ENCODE measurements around the gene ZWILCH. TPM values are rescaled to one million over a fixed set of nuclear protein-coding genes. Genes with fewer than 3 reads are reported as not detected.

ZWILCH gene
- total RNA-seq, 1 donor from 2014 or later, result 13.8 TPM

GRCh38 chr15:66573719-66574595 is 68.8 kb downstream of the ZWILCH start:
- H3K27me3 Mint-ChIP-seq (ENCODE audit: unreplicated experiment), result no peaks in the 10 kb centered on the region

GRCh38 chr15:66574596-66574950 is 69.4 kb downstream of the ZWILCH start:
- TF ChIP-seq CTCF (IDR thresholded peaks at IDR 0.05), result no peak
- no peaks in the 10 kb centered on the region for H3K36me3 Mint-ChIP-seq (ENCODE audit: unreplicated experiment)
- no peaks in the 10 kb centered on the region for H3K27me3 Mint-ChIP-seq (ENCODE audit: unreplicated experiment)
- H3K27ac Mint-ChIP-seq (ENCODE audit: unreplicated experiment), result no peak overlapping the region
- DNase-seq (ENCODE audit: extremely low spot score, unreplicated experiment), result no peak
- H3K4me3 Mint-ChIP-seq (ENCODE audit: unreplicated experiment), result no peak overlapping the region
- H3K9me3 Mint-ChIP-seq (ENCODE audit: unreplicated experiment), result no peaks in the 10 kb centered on the region
- H3K4me1 Mint-ChIP-seq (ENCODE audit: unreplicated experiment), result no peaks in the 10 kb centered on the region

More at GRCh38 chr15:66573719-66574595, 68.8 kb downstream of the ZWILCH start:
- no peak for TF ChIP-seq CTCF (IDR thresholded peaks at IDR 0.05)
- Mint-ChIP-seq H3K4me3 (ENCODE audit: unreplicated experiment) (no peak overlapping the region), H3K36me3 (ENCODE audit: unreplicated experiment) (no peaks in the 10 kb centered on the region), H3K4me1 (ENCODE audit: unreplicated experiment) (no peaks in the 10 kb centered on the region), H3K27ac (ENCODE audit: unreplicated experiment) (no peak overlapping the region), H3K9me3 (ENCODE audit: unreplicated experiment) (no peaks in the 10 kb centered on the region)
- DNase-seq (ENCODE audit: extremely low spot score, unreplicated experiment), result no peak

GRCh38 chr15:66578286-66578875 is 73.3 kb downstream of the ZWILCH start:
- Mint-ChIP-seq H3K36me3 (ENCODE audit: unreplicated experiment) (no peaks in the 10 kb centered on the region), H3K9me3 (ENCODE audit: unreplicated experiment) (no peaks in the 10 kb centered on the region), H3K4me1 (ENCODE audit: unreplicated experiment) (peaks cover 17% of the 10 kb centered on the region), H3K27ac (ENCODE audit: unreplicated experiment) (no peak overlapping the region), H3K27me3 (ENCODE audit: unreplicated experiment) (no peaks in the 10 kb centered on the region), H3K4me3 (ENCODE audit: unreplicated experiment) (no peak overlapping the region)
- no peak for DNase-seq (ENCODE audit: extremely low spot score, unreplicated experiment)
- TF ChIP-seq CTCF (IDR thresholded peaks at IDR 0.05), result no peak

- Mint-ChIP-seq H3K27me3 (ENCODE audit: unreplicated experiment) (peaks cover 3% of the 10 kb centered on the region), H3K27ac (ENCODE audit: unreplicated experiment) (peak overlapping the region; percentile 11), H3K4me1 (ENCODE audit: unreplicated experiment) (peaks cover 17% of the 10 kb centered on the region), H3K9me3 (ENCODE audit: unreplicated experiment) (no peaks in the 10 kb centered on the region), H3K4me3 (ENCODE audit: unreplicated experiment) (no peak overlapping the region), H3K36me3 (ENCODE audit: unreplicated experiment) (no peaks in the 10 kb centered on the region)
- no peak for DNase-seq (ENCODE audit: extremely low spot score, unreplicated experiment)
- TF ChIP-seq CTCF (IDR thresholded peaks at IDR 0.05), result no peak
Observed at GRCh38 chr15:66580643-66581042, 75.5 kb downstream of the ZWILCH start.

GRCh38 chr15:66581972-66582537 is 76.9 kb downstream of the ZWILCH start:
- no peak for DNase-seq (ENCODE audit: extremely low spot score, unreplicated experiment)
- no peaks in the 10 kb centered on the region for H3K9me3 Mint-ChIP-seq (ENCODE audit: unreplicated experiment)
- no peak for TF ChIP-seq CTCF (IDR thresholded peaks at IDR 0.05)
- no peak overlapping the region for H3K27ac Mint-ChIP-seq (ENCODE audit: unreplicated experiment)
- no peak overlapping the region for H3K4me3 Mint-ChIP-seq (ENCODE audit: unreplicated experiment)
- peaks cover 17% of the 10 kb centered on the region for H3K4me1 Mint-ChIP-seq (ENCODE audit: unreplicated experiment)
- no peaks in the 10 kb centered on the region for H3K36me3 Mint-ChIP-seq (ENCODE audit: unreplicated experiment)
- H3K27me3 Mint-ChIP-seq (ENCODE audit: unreplicated experiment), result peaks cover 10% of the 10 kb centered on the region

Measured in osteocyte (in vitro differentiated cells).